Measurements from ENCODE around the gene HSD17B2. TPM values are rescaled to one million over a fixed set of nuclear protein-coding genes. Genes with fewer than 3 reads are reported as not detected.

HSD17B2 gene
- total and polyA plus RNA-seq, 2 donors (not counting 1 experiment from before 2014, with no cell fraction given): 0.33 to 1.6 TPM

- H3K27me3 ChIP-seq (ENCODE audit: control insufficient read depth, insufficient read depth, low read length): no peaks in the 10 kb centered on the region
- no peaks in the 10 kb centered on the region for H3K36me3 ChIP-seq (ENCODE audit: control insufficient read depth, insufficient read depth, low read length)
- no peaks in the 10 kb centered on the region for H4K20me1 ChIP-seq (ENCODE audit: control insufficient read depth, extremely low read depth, insufficient read depth, low read length)
- H3K79me2 ChIP-seq (ENCODE audit: control insufficient read depth, insufficient read depth, low read length): no peaks in the 10 kb centered on the region
- no peak for DNase-seq (ENCODE audit: low read depth in 2 of 2)
- no peak overlapping the region for H3K9ac ChIP-seq (ENCODE audit: insufficient read depth, low read length)
- H2AFZ ChIP-seq (ENCODE audit: low read length): no peak overlapping the region
- no peaks in the 10 kb centered on the region for H3K4me1 ChIP-seq (ENCODE audit: control insufficient read depth, extremely low read depth, insufficient read depth, low read length)
- no peak overlapping the region for H3K4me3 ChIP-seq (replicated peaks in 1 of 4; ENCODE audit: control extremely low read depth in 1 of 4, insufficient read depth in 1 of 4, low read depth in 3 of 4, low read length in 4 of 4)
- TF ChIP-seq, protein P1, sequence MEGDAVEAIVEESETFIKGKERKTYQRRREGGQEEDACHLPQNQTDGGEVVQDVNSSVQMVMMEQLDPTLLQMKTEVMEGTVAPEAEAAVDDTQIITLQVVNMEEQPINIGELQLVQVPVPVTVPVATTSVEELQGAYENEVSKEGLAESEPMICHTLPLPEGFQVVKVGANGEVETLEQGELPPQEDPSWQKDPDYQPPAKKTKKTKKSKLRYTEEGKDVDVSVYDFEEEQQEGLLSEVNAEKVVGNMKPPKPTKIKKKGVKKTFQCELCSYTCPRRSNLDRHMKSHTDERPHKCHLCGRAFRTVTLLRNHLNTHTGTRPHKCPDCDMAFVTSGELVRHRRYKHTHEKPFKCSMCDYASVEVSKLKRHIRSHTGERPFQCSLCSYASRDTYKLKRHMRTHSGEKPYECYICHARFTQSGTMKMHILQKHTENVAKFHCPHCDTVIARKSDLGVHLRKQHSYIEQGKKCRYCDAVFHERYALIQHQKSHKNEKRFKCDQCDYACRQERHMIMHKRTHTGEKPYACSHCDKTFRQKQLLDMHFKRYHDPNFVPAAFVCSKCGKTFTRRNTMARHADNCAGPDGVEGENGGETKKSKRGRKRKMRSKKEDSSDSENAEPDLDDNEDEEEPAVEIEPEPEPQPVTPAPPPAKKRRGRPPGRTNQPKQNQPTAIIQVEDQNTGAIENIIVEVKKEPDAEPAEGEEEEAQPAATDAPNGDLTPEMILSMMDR (conservative IDR thresholded peaks at IDR 0.05 in 1 of 2, IDR thresholded peaks at IDR 0.05 in 1 of 2; ENCODE audit: low read depth in 1 of 2, low read length in 2 of 2): no peak
- no peaks in the 10 kb centered on the region for H3K9me3 ChIP-seq (ENCODE audit: control insufficient read depth, insufficient read depth, low read depth, low read length)
- H3K4me2 ChIP-seq (ENCODE audit: extremely low read depth, insufficient read depth, low read length): no peak overlapping the region
- H3K27ac ChIP-seq (ENCODE audit: insufficient read depth, low read length): no peak overlapping the region
Observed at GRCh38 chr16:82067804-82068325, 32.8 kb downstream of the HSD17B2 start.

DNA sequence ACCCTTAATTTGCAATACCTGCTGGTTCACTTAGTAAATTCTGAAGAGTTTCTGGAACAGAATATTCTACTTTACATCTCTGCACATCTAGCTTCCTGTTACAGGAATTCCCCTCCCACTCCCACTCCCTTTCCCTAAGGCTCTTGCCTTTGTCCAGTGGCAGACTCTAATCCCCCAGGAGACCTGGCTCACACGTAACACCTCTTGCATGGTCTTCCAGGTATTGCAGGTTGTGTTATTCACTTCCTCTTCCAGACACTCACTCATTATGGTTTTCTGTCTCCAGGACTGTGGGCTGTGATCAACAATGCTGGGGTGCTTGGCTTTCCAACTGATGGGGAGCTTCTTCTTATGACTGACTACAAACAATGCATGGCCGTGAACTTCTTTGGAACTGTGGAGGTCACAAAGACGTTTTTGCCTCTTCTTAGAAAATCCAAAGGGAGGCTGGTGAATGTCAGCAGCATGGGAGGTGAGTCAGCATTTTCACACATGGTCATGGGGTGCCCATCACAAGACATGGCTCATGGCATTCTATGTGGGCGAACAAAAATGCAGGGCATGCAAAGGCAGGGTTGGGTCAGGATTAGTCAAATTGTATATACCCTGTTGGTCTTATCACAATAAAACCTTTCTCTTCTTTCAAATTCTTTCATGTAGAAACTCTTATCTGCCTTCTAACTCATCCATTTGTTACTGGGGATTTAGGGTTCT, 35.8 kb downstream of the HSD17B2 start:
- no peak overlapping the region for H2AFZ ChIP-seq (ENCODE audit: low read length)
- H3K4me3 ChIP-seq (replicated peaks in 1 of 4; ENCODE audit: control extremely low read depth in 1 of 4, insufficient read depth in 1 of 4, low read depth in 3 of 4, low read length in 4 of 4): no peak overlapping the region
- no peak overlapping the region for H3K27ac ChIP-seq (ENCODE audit: insufficient read depth, low read length)
- no peaks in the 10 kb centered on the region for H3K36me3 ChIP-seq (ENCODE audit: control insufficient read depth, insufficient read depth, low read length)
- H3K4me2 ChIP-seq (ENCODE audit: extremely low read depth, insufficient read depth, low read length): no peak overlapping the region
- H4K20me1 ChIP-seq (ENCODE audit: control insufficient read depth, extremely low read depth, insufficient read depth, low read length): no peaks in the 10 kb centered on the region
- H3K9me3 ChIP-seq (ENCODE audit: control insufficient read depth, insufficient read depth, low read depth, low read length): no peaks in the 10 kb centered on the region
- TF ChIP-seq EZH2 (IDR thresholded peaks at IDR 0.05; ENCODE audit: low read length, missing control alignments): no peak
- TF ChIP-seq, protein P1 (conservative IDR thresholded peaks at IDR 0.05 in 1 of 2, IDR thresholded peaks at IDR 0.05 in 1 of 2; ENCODE audit: low read depth in 1 of 2, low read length in 2 of 2): no peak
- no peaks in the 10 kb centered on the region for H3K27me3 ChIP-seq (ENCODE audit: control insufficient read depth, insufficient read depth, low read length)
- peak; percentile 43 to 88 for DNase-seq (ENCODE audit: low read depth in 2 of 2)
- no peaks in the 10 kb centered on the region for H3K4me1 ChIP-seq (ENCODE audit: control insufficient read depth, extremely low read depth, insufficient read depth, low read length)
- H3K79me2 ChIP-seq (ENCODE audit: control insufficient read depth, insufficient read depth, low read length): no peaks in the 10 kb centered on the region
- no peak overlapping the region for H3K9ac ChIP-seq (ENCODE audit: insufficient read depth, low read length)

GRCh38 chr16:82071421-82071820, 36.4 kb downstream of the HSD17B2 start:
- H3K9me3 ChIP-seq (ENCODE audit: control insufficient read depth, insufficient read depth, low read depth, low read length): no peaks in the 10 kb centered on the region
- no peaks in the 10 kb centered on the region for H3K27me3 ChIP-seq (ENCODE audit: control insufficient read depth, insufficient read depth, low read length)
- no peaks in the 10 kb centered on the region for H3K36me3 ChIP-seq (ENCODE audit: control insufficient read depth, insufficient read depth, low read length)
- H3K4me3 ChIP-seq (replicated peaks in 1 of 4; ENCODE audit: control extremely low read depth in 1 of 4, insufficient read depth in 1 of 4, low read depth in 3 of 4, low read length in 4 of 4): no peak overlapping the region
- H3K79me2 ChIP-seq (ENCODE audit: control insufficient read depth, insufficient read depth, low read length): no peaks in the 10 kb centered on the region
- no peaks in the 10 kb centered on the region for H4K20me1 ChIP-seq (ENCODE audit: control insufficient read depth, extremely low read depth, insufficient read depth, low read length)
- H2AFZ ChIP-seq (ENCODE audit: low read length): no peak overlapping the region
- DNase-seq (ENCODE audit: low read depth in 2 of 2): no peak
- TF ChIP-seq, protein P1 (conservative IDR thresholded peaks at IDR 0.05 in 1 of 2, IDR thresholded peaks at IDR 0.05 in 1 of 2; ENCODE audit: low read depth in 1 of 2, low read length in 2 of 2): no peak
- TF ChIP-seq EZH2 (IDR thresholded peaks at IDR 0.05; ENCODE audit: low read length, missing control alignments): no peak
- H3K9ac ChIP-seq (ENCODE audit: insufficient read depth, low read length): no peak overlapping the region
- no peaks in the 10 kb centered on the region for H3K4me1 ChIP-seq (ENCODE audit: control insufficient read depth, extremely low read depth, insufficient read depth, low read length)
- H3K4me2 ChIP-seq (ENCODE audit: extremely low read depth, insufficient read depth, low read length): no peak overlapping the region
- H3K27ac ChIP-seq (ENCODE audit: insufficient read depth, low read length): no peak overlapping the region
